MM.1S (cell line): Measurements from ENCODE around the gene MINDY3.

Experiments used
- EZH2 ChIP-seq: fragments of 300-600 bp; sonication (generic); optimal IDR thresholded peaks from 2 replicates; pipeline ENCODE3; 2017; ENCODE audit warnings: low read depth, mild to moderate bottlenecking, antibody characterized with exemption, low read length, mixed read lengths
- EZH2phosphoT487 ChIP-seq: fragments of 300-600 bp; sonication (generic); IDR thresholded peaks from 2 replicates; pipeline ENCODE4 v1.6.1; 2018; ENCODE audit warnings: antibody characterized with exemption, low read length
- TF ChIP-seq, protein P1 (sequence below): fragments of 300-600 bp; sonication (generic); IDR thresholded peaks from 2 replicates; pipeline ENCODE4 v1.5.1; 2016; ENCODE audit warnings: antibody characterized with exemption, low read length, mixed read lengths

DNA sequence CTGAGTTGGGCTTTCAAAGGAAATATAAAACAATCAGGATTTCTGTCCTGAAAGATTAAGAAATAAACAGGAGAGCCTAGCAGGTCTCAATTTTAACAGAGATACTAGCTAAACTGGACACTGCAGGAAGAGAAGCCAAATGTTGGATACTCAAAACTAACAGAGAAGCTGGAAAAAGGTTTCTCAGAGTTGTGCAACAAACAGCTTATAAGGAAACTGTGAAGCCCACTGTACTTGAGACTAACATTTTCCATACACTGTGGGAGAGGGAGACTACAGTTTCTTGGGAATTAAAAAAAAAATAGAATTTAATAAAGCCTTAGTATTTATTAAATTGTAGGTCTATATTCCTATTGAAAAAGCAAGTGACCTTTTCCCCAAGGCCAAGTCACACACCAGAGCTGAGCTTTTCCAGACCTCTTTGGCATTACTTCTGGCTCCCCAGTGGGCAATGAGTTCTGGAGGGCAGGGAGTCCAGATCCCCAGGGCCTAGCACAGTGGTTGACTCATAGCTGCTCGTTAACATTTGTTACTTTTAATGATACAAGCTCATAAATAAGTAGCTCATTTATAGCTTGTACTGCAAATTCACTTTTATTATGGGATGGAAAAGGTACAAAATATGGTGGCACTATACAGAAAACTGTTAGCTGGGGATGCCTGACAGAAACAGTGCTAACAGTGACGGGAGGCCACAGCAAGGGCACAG lies 68.3 kb downstream of the MINDY3 start:
- TF ChIP-seq, protein P1, sequence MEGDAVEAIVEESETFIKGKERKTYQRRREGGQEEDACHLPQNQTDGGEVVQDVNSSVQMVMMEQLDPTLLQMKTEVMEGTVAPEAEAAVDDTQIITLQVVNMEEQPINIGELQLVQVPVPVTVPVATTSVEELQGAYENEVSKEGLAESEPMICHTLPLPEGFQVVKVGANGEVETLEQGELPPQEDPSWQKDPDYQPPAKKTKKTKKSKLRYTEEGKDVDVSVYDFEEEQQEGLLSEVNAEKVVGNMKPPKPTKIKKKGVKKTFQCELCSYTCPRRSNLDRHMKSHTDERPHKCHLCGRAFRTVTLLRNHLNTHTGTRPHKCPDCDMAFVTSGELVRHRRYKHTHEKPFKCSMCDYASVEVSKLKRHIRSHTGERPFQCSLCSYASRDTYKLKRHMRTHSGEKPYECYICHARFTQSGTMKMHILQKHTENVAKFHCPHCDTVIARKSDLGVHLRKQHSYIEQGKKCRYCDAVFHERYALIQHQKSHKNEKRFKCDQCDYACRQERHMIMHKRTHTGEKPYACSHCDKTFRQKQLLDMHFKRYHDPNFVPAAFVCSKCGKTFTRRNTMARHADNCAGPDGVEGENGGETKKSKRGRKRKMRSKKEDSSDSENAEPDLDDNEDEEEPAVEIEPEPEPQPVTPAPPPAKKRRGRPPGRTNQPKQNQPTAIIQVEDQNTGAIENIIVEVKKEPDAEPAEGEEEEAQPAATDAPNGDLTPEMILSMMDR: no peak
- TF ChIP-seq EZH2 (no peak), EZH2phosphoT487 (no peak)
